ENCODE measurements around the gene TAS2R40.

DNA sequence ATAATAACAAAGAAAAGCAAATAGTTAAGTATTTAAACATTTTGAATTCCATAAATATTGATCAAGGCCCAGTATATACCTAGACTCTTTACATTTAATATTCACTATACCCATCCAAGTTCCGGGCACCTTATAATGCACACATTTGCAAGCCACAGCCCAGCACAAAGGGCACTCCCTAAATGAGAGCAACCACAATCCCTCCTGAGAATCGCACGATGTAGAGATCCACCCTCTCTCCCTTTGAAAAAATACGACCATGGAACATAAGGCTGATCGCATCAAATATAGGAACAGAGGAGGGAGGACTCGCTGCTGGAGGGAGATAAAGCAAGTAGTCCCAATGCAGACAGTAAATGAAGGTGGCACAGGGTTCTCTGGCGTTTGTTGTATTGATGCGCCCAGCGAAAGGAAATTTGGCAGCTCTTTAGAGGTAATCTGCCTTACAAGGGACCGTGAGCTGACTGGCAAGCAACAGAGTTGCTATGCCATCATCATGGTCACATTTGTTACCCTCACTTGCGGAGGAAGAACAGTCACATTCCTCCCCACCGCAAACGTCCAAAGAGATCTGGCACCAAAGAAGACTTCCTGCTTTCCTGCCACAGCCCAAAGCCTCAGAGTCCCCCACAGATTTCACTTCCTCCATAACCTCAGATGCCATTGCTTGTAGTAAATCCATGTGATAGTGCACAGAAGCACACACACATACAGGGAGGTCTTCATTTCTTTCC is 16.1 kb upstream of the TAS2R40 start:
- TF ChIP-seq TCF7L2 (IDR thresholded peaks at IDR 0.05; ENCODE audit: low read depth, low read length), result no peak
- TF ChIP-seq, protein P1, sequence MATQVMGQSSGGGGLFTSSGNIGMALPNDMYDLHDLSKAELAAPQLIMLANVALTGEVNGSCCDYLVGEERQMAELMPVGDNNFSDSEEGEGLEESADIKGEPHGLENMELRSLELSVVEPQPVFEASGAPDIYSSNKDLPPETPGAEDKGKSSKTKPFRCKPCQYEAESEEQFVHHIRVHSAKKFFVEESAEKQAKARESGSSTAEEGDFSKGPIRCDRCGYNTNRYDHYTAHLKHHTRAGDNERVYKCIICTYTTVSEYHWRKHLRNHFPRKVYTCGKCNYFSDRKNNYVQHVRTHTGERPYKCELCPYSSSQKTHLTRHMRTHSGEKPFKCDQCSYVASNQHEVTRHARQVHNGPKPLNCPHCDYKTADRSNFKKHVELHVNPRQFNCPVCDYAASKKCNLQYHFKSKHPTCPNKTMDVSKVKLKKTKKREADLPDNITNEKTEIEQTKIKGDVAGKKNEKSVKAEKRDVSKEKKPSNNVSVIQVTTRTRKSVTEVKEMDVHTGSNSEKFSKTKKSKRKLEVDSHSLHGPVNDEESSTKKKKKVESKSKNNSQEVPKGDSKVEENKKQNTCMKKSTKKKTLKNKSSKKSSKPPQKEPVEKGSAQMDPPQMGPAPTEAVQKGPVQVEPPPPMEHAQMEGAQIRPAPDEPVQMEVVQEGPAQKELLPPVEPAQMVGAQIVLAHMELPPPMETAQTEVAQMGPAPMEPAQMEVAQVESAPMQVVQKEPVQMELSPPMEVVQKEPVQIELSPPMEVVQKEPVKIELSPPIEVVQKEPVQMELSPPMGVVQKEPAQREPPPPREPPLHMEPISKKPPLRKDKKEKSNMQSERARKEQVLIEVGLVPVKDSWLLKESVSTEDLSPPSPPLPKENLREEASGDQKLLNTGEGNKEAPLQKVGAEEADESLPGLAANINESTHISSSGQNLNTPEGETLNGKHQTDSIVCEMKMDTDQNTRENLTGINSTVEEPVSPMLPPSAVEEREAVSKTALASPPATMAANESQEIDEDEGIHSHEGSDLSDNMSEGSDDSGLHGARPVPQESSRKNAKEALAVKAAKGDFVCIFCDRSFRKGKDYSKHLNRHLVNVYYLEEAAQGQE (IDR thresholded peaks at IDR 0.05; ENCODE audit: insufficient read depth in 1 of 2, low read depth in 2 of 2, low read length in 1 of 2), result no peak
- TF ChIP-seq, protein P2, sequence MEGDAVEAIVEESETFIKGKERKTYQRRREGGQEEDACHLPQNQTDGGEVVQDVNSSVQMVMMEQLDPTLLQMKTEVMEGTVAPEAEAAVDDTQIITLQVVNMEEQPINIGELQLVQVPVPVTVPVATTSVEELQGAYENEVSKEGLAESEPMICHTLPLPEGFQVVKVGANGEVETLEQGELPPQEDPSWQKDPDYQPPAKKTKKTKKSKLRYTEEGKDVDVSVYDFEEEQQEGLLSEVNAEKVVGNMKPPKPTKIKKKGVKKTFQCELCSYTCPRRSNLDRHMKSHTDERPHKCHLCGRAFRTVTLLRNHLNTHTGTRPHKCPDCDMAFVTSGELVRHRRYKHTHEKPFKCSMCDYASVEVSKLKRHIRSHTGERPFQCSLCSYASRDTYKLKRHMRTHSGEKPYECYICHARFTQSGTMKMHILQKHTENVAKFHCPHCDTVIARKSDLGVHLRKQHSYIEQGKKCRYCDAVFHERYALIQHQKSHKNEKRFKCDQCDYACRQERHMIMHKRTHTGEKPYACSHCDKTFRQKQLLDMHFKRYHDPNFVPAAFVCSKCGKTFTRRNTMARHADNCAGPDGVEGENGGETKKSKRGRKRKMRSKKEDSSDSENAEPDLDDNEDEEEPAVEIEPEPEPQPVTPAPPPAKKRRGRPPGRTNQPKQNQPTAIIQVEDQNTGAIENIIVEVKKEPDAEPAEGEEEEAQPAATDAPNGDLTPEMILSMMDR (IDR thresholded peaks at IDR 0.05), result no peak
